HG02763 (cell line): ENCODE measurements around the gene NPR1.
"Not testable (repeated sequence)": the region's sequence is repeated elsewhere in the genome, so short reads cannot be mapped to it uniquely, and the experiment has no call there.

Experiments
- ATAC-seq: cut with Tn5 transposase; IDR thresholded peaks from one replicate; pipeline ENCODE4 v1.9.1; 2021; ENCODE audit warnings: mild to moderate bottlenecking, moderate library complexity; ENCODE audit not compliant: unreplicated experiment

Gene NPR1

DNA sequence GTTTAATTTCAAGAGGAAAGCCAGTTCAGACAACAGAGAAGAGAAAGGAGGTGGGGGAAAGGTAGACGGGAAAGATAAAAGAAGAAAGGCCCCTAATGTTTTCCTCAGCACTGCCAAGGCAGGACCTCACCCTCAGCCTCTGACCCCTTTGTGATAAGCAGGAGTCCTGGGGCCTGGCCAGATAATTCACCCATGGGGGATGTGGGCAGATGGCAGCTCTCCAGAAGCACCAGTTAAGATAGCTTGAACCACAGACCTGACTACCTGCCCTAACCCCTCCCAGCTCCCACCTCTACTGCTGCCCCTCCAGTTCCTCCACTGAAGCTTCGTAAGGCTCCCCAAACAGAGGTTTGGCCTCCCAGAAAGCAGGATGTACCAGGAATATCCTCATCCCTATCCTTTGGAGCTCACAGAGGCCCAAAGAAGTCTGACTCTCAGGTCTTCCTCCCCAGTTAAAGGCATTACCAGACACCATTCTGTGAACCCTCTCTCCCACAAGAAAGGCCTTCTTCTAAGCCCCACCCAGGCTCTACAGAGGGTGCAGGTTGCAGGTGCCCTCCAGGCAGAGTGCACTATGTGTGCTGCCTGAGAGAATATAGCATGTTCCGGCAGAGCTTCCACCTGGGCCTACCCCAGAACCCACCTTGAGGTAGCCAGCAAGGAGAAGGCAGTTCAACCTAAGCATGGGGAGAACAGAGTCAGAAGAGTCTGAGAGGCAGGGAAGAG is 29.2 kb upstream of the NPR1 start:
- no peak for ATAC-seq

- ATAC-seq, result no peak
These were observed 28.6 kb upstream of the NPR1 start for GRCh38 chr1:153649863-153650235.

- ATAC-seq, result no peak
These were observed 26.7 kb upstream of the NPR1 start for GRCh38 chr1:153651771-153652170.

DNA sequence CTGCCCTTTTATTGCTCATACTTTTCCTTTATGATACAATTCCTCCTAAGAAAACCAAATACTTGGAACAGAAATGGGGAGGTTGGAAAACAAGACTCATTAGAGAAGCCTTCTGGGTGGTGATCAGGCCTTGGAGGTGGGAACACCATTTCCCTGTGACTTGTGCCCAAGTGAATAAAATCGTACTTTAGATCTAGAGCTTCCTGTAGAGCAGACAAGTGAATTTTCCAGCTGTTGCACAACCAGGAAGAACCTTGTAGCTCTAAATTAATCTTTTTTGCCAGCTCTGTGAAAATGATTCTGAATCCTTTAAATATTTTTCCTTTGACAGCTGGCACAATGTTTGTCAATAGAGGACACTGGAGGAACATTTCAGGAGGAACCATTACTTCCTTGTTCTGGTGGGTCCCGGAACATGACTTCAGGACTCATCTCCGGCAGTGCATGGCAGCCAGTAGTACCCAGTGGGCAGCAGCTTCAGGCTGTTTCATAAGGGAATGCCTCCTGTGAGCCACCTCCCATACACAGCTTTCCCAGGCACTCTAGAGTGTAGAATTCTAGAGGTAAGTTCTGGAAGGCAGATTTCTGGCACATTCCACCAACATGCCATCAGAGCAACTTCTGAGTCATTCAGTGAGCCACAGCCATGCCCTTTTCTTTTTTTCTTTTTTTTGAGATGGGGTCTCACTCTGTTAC is 25.5 kb upstream of the NPR1 start:
- ATAC-seq, result no peak

GRCh38 chr1:153655333-153655732 is 23.2 kb upstream of the NPR1 start:
- ATAC-seq, result no peak

DNA sequence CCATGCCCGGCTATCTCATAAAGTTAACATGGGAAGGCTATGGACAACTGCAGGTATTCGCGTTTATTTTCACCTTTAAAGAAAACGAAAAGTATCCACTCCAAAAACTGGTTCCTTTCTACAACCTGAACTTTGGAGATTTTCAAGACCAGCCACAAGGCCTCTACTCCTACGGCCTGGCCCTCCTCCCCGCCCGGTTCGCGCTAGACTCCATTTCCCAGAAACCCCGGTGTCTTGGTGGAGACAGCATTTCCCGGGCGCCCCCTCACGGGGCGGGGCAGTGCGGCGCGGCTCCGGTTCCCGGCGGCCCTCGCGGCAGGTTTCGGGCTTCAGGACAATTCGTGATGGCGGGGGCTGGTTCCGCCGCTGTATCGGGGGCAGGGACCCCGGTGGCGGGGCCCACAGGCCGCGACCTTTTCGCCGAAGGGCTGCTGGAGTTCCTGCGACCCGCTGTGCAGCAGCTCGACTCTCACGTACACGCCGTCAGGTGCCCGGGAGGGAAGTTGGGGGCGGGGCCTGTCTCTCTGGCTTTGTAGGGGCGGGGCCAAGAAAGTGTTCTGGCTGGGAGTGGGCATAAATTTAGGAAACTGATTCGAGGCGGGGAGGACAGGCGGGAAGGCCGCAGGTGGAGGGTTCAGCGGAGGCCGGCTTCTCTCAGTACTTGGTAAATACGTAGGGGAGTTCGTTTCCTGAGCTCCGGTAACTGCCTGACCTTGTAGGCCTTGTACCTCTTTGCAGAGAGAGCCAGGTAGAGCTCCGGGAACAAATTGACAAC is 19.9 kb upstream of the NPR1 start, which contains the start of gene SNAPIN:
TSS of gene SNAPIN (plus strand) at position 304 of the 775 bp plus-strand sequence. CDS start at position 345, 41 bp downstream.
- ATAC-seq, result peak; percentile 90

- ATAC-seq, result no peak
These were observed 19.3 kb upstream of the NPR1 start for GRCh38 chr1:153659175-153659534.

DNA sequence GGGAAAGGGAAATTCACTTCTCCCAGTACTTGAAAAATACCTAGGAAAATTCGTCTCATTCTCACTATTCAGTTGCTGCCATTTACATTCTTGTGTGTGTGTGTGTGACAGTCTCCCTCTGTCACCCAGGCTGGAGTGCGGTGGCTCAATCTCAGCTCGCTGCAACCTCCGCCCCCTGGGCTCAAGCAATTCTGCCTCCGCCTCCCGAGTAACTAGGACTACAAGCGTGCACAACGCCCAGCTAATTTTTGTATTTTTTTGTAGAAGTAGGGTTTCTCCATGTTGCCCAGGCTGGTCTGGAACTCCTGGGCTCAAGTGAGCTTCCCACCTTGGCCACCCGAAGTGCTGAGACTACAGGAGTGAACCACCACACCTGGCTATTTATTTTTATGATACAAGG is 18.8 kb upstream of the NPR1 start:
- ATAC-seq, result no peak

- ATAC-seq, result no peak
These were observed 17.3 kb upstream of the NPR1 start for GRCh38 chr1:153661111-153661708.

DNA sequence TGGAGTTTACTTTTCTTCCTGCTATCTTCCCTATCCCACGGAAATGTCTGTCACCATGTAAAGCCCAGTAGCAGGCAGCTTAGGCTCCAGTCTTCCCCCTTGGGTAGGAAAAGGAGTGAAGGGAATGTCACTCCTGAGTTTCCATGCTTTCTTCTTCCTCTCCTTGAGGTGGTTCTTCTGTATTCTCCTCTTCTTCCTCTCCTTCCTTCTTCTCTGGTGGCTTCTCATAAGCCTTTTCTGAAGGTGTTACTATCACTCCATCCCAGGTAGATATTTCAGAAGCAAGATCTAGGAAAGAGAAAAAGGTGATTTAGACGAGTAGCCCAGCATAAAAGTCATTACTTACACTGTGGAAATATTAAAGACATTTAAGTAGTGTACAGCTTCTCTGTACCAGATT is 16.2 kb upstream of the NPR1 start:
- ATAC-seq, result no peak

DNA sequence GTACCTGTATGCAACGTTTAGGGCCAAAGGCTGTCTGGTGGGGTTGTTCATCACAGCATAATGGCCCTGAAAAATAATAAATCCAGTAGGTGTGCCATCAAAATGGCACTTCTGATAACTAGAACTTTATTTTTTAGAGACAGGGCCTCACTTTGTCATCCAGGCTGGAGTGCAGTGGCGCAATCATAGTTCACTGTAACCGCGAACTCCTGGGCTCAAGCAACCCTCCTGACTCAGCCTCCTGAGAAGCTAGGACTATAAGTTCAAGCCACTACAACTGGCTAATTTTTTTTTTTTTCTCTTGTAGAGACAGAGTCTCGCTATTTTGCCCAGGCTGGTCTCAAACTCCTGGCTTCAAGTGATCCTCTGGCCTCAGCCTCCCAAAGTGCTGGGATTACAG is 15.3 kb upstream of the NPR1 start:
- ATAC-seq, result no peak

- no peak for ATAC-seq
These were observed 11.0 kb upstream of the NPR1 start for GRCh38 chr1:153667439-153667838.

DNA sequence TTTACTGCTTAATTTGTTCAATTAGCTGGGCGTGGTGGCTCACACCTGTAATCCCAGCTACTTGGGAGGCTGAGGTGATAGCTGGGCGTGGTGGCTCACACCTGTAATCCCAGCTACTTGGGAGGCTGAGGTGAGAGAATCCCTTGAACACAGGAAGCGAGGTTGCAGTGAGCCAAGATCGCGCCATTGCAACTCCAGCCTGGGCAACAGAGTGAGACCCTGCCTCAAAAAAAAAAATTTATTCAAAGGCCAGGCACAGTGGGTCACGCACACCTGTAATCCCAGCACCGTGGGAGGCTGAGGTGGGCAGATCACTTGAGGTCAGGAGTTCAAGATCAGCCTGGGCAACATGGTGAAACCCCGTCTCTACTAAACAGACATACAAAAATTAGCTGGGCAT is 9.8 kb upstream of the NPR1 start:
- not testable (repeated sequence) for ATAC-seq

DNA sequence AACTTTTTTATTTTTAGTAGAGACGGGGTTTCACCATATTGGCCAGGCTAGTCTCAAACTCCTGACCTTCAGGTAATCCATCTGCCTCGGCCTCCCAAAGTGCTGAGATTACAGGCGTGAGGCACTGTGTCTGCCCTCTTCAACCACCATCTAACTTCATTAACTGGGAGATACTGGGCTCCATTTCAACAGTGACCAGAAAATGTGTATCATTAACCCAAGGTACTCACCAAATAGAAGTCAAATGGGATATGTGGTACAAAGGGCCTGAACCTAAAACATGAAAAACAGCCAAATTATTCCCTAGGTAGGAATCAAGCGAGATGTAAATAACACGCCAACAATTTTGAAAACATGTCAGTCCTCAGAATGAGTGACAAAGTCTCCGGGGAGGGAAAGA is 8.9 kb upstream of the NPR1 start:
- no peak for ATAC-seq

DNA sequence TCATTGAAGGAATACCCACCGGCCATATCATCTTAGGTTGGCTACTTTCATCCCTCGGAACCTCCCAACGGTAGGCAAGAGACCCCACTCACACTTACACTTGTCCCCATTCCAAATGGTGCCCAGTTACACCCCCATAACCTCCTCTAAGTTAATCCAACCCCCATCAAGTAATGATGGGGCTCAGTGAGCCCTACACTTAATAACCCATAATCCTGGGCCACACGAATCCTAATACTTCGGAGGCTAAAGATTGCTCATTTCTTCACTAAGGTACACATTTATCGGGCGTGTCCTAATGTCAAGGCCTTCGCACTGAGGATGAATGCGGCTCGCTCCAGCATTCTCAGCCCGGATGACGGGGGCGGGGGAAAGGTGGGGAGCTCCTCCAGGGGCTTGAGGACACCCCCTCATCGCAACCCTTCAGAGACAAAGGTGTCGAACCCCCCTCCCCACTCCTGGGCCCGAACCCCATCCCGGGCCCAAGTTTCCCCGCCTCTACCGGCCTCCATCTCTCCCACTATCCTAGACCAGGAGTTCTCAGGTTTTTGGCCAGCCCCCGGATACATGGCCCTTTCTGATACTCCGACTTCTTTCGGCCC is 8.1 kb upstream of the NPR1 start:
- no peak for ATAC-seq

DNA sequence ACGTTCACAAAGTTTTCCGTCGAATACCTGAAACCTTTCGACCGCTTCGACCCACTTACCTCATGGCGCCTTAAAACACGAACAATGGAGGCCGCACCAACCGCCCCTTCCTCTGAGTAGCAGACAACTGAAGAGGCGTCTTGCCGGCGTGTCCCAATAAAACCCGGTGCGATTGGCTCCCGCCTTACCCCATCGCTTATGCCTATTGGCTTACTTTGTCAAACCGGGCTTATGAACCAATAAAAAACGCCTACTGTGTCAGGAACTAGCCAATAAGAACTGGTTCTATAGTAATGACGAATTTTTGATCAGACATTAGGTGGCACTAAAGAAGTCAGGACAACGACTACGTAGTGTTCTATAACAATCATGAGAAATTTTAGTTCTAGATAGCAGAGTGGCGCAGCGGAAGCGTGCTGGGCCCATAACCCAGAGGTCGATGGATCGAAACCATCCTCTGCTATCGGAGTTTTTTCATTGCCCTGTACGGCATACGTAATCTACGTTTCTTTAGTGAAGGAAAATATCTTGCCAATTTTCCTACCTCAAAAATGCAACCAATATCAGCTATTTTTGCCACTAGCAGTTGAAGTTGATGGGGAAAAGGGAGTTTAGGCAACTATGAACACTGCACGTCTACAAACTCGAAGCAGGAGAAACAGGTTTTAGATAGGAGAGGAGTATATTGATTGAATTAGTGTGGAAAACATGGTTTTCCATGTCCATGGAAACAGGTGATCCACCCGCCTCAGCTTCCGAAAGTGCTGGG is 7.4 kb upstream of the NPR1 start, which contains the start of gene ILF2:
TSS of gene ILF2 (minus strand) at position 135 of the 769 bp plus-strand sequence. CDS start at position 64, 71 bp downstream.
- ATAC-seq, result peak; percentile 93

- peak; percentile 12 for ATAC-seq
These were observed 6.7 kb upstream of the NPR1 start for GRCh38 chr1:153671628-153672353.

DNA sequence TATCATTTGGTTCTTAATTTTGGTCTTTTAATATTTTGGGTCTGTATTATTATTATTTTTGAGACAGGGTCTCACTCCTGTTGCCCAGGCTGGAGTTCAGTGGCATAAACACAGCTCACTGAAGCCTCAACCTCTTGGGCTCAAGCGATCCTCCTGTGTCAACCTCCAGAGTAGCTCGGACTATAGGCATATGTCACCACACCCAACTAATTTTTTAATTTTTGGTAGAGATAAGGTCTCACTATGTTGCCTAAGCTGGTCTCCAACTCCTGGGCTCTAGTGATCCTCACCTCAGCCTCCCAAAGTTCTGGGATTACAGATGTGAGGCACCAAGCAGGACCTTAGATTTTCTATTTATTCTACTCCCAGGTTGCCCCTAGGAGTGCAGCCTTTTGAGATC is 5.0 kb upstream of the NPR1 start:
- no peak for ATAC-seq

DNA sequence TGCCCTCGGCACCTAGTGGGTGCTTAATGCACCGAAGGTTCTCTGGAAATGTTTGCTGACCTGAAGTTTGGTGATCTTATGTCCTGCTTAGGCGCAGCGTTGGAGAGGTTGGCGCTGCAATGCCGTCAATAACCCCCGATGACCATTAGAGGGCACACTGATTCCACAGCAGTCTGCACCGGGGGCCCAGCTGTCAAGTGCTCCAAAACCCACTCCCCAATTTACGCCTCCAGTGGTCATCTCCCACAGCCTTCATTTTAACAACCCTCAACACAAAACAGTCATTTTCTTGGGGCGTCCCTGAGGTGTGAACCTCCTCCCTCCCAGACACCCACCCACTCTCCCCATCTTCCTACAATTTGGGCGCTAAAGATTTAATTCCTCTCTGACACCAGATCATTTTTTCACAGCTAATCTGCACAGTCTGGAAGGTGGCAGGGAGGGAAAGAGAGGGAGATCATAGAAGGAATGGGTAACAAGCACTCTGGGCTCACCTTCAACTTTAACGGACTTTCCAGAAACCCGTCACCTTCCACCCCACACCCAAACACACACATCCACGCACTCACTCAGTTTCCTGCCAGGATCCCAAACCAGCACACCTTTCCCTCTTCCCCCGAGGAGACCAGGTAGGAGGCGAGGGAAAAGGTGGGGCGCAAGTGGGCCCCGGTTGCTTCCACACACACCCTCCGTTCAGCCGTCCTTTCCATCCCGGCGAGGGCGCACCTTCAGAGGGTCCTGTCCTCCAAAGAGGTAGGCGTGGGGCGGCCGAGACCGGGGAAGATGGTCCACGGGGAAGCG is 570 bp upstream of the NPR1 start:
- ATAC-seq, result no peak
